K562 (cell line): ENCODE data around the gene CCDC196. TPM values are rescaled to one million over a fixed set of nuclear protein-coding genes. Genes with fewer than 3 reads are reported as not detected.

ENCODE experiments used
- ARID4B ChIP-seq: sonication (generic); formaldehyde crosslinking; IDR thresholded peaks from 2 replicates; pipeline ENCODE4 v1.8.0; 2022; ENCODE audit warnings: mild to moderate bottlenecking, missing genetic modification reagents
- E2F3 ChIP-seq: fragments of 250-450 bp; sonication (Bioruptor Pico); IDR thresholded peaks from 2 replicates; pipeline ENCODE4 v1.4.0; 2020; ENCODE audit warnings: mild to moderate bottlenecking
- EHMT2 ChIP-seq: fragments of 450-650 bp; IDR thresholded peaks from 2 replicates; pipeline ENCODE4 v1.6.1; 2018; ENCODE audit warnings: antibody characterized with exemption
- ELF2 ChIP-seq: fragments of 250-450 bp; sonication (Bioruptor Pico); IDR thresholded peaks from 2 replicates; pipeline ENCODE4 v1.5.0; 2021; ENCODE audit warnings: mild to moderate bottlenecking
- GTF2E2 ChIP-seq: fragments of 200-800 bp; sonication (Bioruptor generic); IDR thresholded peaks from 2 replicates; pipeline ENCODE4 v1.6.1; 2016; ENCODE audit warnings: missing genetic modification characterization, missing compliant biosample characterization
- ID3 ChIP-seq, 2 experiments: fragments of 250-450 bp in 1 of 2; fragments of 450-650 bp in 1 of 2; sonication (Bioruptor Pico) in 1 of 2; IDR thresholded peaks; 2 replicates each; pipeline versions ENCODE4 v1.6.1 to v1.8.0; 2016 to 2021; ENCODE audit warnings: mild to moderate bottlenecking in 2 of 2, moderate library complexity in 2 of 2, missing compliant biosample characterization in 1 of 2, missing genetic modification characterization in 1 of 2
- KHSRP ChIP-seq: fragments of 450-650 bp; IDR thresholded peaks from 2 replicates; pipeline ENCODE4 v1.6.1; 2017
- MAX ChIP-seq: sonication (generic); formaldehyde crosslinking; IDR thresholded peaks from 2 replicates; pipeline ENCODE4 v1.9.0; 2022; ENCODE audit warnings: mild to moderate bottlenecking, missing genetic modification reagents
- POLR2A ChIP-seq: fragments of 450-650 bp; conservative IDR thresholded peaks from 2 replicates; pipeline ENCODE4 v1.6.1; 2016
- PRMT5 ChIP-seq: sonication (generic); formaldehyde crosslinking; IDR thresholded peaks from 2 replicates; pipeline ENCODE4 v1.5.0; 2020; ENCODE audit warnings: missing genetic modification reagents
- RFX1 ChIP-seq: fragments of 450-650 bp; IDR thresholded peaks from 2 replicates; pipeline ENCODE4 v1.6.1; 2016; ENCODE audit warnings: mild to moderate bottlenecking, moderate library complexity
- SRSF1 ChIP-seq: fragments of 200-400 bp; formaldehyde crosslinking; IDR thresholded peaks from 2 replicates; pipeline ENCODE4 v1.6.1; 2017; ENCODE audit warnings: mild to moderate bottlenecking, low read depth, low read length, moderate library complexity
- SRSF7 ChIP-seq: fragments of 200-400 bp; formaldehyde crosslinking; optimal IDR thresholded peaks from 2 replicates; pipeline ENCODE3; 2017; ENCODE audit warnings: mild to moderate bottlenecking, low read depth, low read length
- TCF3 ChIP-seq: sonication (generic); formaldehyde crosslinking; IDR thresholded peaks from 2 replicates; pipeline ENCODE4 v1.4.0; 2020; ENCODE audit warnings: mild to moderate bottlenecking, missing genetic modification reagents
- TFAM ChIP-seq: fragments of 250-450 bp; sonication (Bioruptor Pico); conservative IDR thresholded peaks from 2 replicates; pipeline ENCODE4 v1.5.0; 2021; ENCODE audit warnings: mild to moderate bottlenecking, moderate library complexity
- ZKSCAN1 ChIP-seq: fragments of 150-350 bp; IDR thresholded peaks from 2 replicates; pipeline ENCODE4 v1.6.1; 2016; ENCODE audit warnings: low read depth, low read length
- ZNF174 ChIP-seq: fragments of 250-450 bp; sonication (Bioruptor Pico); IDR thresholded peaks from 2 replicates; pipeline ENCODE4 v1.4.0; 2020; ENCODE audit warnings: mild to moderate bottlenecking
- ZNF354B ChIP-seq: fragments of 250-450 bp; sonication (Bioruptor Pico); IDR thresholded peaks from 2 replicates; pipeline ENCODE4 v1.4.0; 2020
- ZNF41 ChIP-seq: fragments of 250-450 bp; sonication (Bioruptor Pico); conservative IDR thresholded peaks from 2 replicates; pipeline ENCODE4 v1.4.0; 2020; ENCODE audit warnings: mild to moderate bottlenecking
- ZNF431 ChIP-seq: sonication (generic); formaldehyde crosslinking; IDR thresholded peaks from 2 replicates; pipeline ENCODE4 v1.8.0; 2022; ENCODE audit warnings: mild to moderate bottlenecking, missing genetic modification reagents
- ZNF75A ChIP-seq: fragments of 450-650 bp; formaldehyde crosslinking; IDR thresholded peaks from 2 replicates; pipeline ENCODE4 v1.4.0; 2020; ENCODE audit warnings: mild to moderate bottlenecking
- polyA plus RNA-seq, 8 experiments: library from polyadenylated mRNA; depleted of rRNA in 4 of 8; stranded (reverse) in 5 of 8; unstranded in 3 of 8; fragments of >200 nt; fragmentation: Nextera tagmentation in 2 of 8; fragmentation: Illumina TruSeq in 1 of 8; extraction: Ambion mirVana in 2 of 8; extraction: Trizol in 1 of 8; gene quantifications; 2 replicates each; pipeline versions ENCODE4 v1.2.1 to v1.2.3, GENCODE V29; 2011 to 2014; ENCODE audit warnings: inconsistent platforms in 1 of 8, missing spikeins in 1 of 8
- total RNA-seq, 7 experiments: library from RNA; depleted of rRNA in 6 of 7; stranded (reverse); fragments of >200 nt in 6 of 7; fragmentation: Illumina TruSeq in 2 of 7; extraction: Trizol in 2 of 7; gene quantifications; 2 replicates each; pipeline versions ENCODE4 v1.2.1 to v1.2.3, GENCODE V29; 2011 to 2021; ENCODE audit warnings: low replicate concordance in 1 of 7
- TF ChIP-seq, protein P1 (sequence below): fragments of 250-450 bp; sonication (Bioruptor Pico); IDR thresholded peaks from 2 replicates; pipeline ENCODE4 v1.9.0; 2021; ENCODE audit warnings: mild to moderate bottlenecking, inconsistent platforms

CCDC196 gene
- total and polyA plus RNA-seq, 9 of the 15 experiments (the other 6 are each of a cell fraction or from before 2014, with no cell fraction given) = not detected

DNA sequence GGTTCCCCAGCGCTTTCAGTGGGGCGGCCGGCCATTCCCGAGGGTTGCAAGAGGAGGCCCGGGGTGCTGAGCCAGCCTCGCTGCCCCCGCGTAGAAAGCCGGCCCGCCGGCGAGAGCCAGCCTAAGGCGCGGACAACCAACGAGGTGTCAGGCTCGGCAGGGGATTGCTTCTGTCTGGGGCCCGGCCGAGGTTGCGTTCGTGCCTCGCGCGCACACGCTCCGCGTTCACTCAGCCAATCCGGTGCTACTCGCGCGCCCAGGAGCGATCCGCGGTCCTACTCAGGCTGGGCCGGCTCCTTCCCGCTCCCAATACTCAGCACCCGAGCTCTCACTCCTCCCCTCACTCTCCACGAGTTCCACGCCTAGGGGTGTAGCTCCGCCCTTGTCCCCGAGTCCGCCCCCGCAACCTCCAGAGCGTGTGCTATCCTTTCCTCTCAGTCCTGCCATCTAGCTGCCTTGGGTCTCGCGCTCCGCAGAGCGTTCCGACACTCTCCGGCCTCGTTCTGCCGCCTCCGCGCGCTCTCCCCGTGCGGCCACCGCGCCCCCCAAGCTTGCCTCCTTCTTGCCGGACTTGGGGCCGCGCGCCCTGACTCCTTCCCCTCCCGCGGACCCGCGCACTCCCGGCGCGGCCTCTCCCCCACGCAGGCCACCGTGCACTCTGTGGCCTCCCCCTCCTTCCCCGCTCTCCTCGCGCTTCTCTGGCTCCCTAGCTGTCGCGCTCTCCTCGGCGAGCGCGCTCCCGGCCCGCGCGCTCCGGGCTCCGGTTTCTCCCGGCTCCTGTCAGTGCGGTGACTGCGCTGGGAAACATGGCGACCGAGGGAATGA is 21.8 kb downstream of the CCDC196 start, which contains the start of gene GPHN (continued):
- TF ChIP-seq TCF3 (CRISPR knock-in tag) (no peak), ZNF75A (CRISPR knock-in tag) (no peak), ZNF174 (no peak), ZNF431 (CRISPR knock-in tag) (no peak), ELF2 (no peak), ARID4B (peak; percentile 59), RFX1 (no peak), SRSF7 (no peak), GTF2E2 (tag) (no peak; the same call in 1 of the 2 replicates), ZNF354B (CRISPR knock-in tag) (no peak), SRSF1 (no peak), MAX (CRISPR knock-in tag) (peak; percentile 77), ZNF41 (CRISPR knock-in tag) (no peak), TFAM (CRISPR knock-in tag) (no peak), PRMT5 (CRISPR knock-in tag) (no peak), EHMT2 (no peak), KHSRP (no peak), ZKSCAN1 (no peak), E2F3 (CRISPR knock-in tag) (no peak), POLR2A (peak; percentile 85), ID3 (CRISPR knock-in tag; IDR thresholded peaks at IDR 0.05) (no peak), ID3 (tag; IDR thresholded peaks at IDR 0.05) (no peak)
- TF ChIP-seq, protein P1, sequence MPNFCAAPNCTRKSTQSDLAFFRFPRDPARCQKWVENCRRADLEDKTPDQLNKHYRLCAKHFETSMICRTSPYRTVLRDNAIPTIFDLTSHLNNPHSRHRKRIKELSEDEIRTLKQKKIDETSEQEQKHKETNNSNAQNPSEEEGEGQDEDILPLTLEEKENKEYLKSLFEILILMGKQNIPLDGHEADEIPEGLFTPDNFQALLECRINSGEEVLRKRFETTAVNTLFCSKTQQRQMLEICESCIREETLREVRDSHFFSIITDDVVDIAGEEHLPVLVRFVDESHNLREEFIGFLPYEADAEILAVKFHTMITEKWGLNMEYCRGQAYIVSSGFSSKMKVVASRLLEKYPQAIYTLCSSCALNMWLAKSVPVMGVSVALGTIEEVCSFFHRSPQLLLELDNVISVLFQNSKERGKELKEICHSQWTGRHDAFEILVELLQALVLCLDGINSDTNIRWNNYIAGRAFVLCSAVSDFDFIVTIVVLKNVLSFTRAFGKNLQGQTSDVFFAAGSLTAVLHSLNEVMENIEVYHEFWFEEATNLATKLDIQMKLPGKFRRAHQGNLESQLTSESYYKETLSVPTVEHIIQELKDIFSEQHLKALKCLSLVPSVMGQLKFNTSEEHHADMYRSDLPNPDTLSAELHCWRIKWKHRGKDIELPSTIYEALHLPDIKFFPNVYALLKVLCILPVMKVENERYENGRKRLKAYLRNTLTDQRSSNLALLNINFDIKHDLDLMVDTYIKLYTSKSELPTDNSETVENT = no peak
